ENCODE results near the gene WBP2NL. TPM values are rescaled to one million over a fixed set of nuclear protein-coding genes. Genes with fewer than 3 reads are reported as not detected.

The WBP2NL gene
- total and polyA plus RNA-seq, 2 of the 8 experiments (the other 6 are each of a cell fraction or from before 2014, with no cell fraction given), result not detected

DNA sequence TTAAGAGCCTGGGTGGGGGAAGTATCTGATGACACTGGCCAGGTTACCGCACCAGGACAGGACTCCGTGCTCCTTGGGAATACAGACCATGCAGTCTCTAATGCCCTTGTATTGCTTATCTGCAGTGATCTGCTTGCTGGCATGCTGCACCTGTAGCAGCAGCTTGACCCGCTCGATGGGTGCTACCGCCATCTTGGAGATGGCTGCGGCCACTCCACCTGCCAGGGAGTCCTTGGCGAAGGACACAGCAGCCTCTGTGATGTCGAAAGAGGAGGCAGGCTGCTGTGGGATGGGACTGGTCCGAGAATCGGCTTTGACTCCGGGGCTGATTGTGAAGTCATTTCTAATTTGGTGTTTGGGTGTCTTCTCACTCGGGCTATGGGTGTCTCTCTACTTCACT is 3.1 kb downstream of the WBP2NL start (continued):
- TF ChIP-seq CBX8 (IDR thresholded peaks at IDR 0.05; ENCODE audit: borderline replicate concordance, low read depth, low read length), result no peak
- no peak for TF ChIP-seq TCF12 (IDR thresholded peaks at IDR 0.05; ENCODE audit: low read depth, low read length)
- TF ChIP-seq ZNF274 (IDR thresholded peaks at IDR 0.05; ENCODE audit: borderline replicate concordance, extremely low read depth, low read length), result no peak
- no peak for TF ChIP-seq MAFK (IDR thresholded peaks at IDR 0.05; ENCODE audit: low read depth, low read length)

Measured in H1 (cell line).